Thyroid gland (tissue), 4 donors: ENCODE measurements around the gene CHST13. TPM values are rescaled to one million over a fixed set of nuclear protein-coding genes. Genes with fewer than 3 reads are reported as not detected.

Experiments
- DNase-seq, 2 donors: peaks; one replicate each; pipeline ENCODE4 v3.0.0-alpha.2; 2019
- H3K27ac ChIP-seq, 3 donors: fragments of 200-600 bp; sonication (generic); 1 replicate in 2 of 3; 2 replicates in 1 of 3; pipeline ENCODE4 v1.5.1; 2016 to 2019; ENCODE audit warnings: mild to moderate bottlenecking in 1 of 3, moderate library complexity in 1 of 3
- H3K27me3 ChIP-seq: fragments of 200-600 bp; sonication (generic); one replicate; pipeline ENCODE4 v1.5.1; 2019
- H3K36me3 ChIP-seq, 2 donors: fragments of 200-600 bp; sonication (generic); one replicate each; pipeline ENCODE4 v1.5.1; 2016 to 2019
- H3K4me1 ChIP-seq, 2 donors: fragments of 200-600 bp; sonication (generic); one replicate each; pipeline ENCODE4 v1.5.1; 2017 to 2019
- H3K4me3 ChIP-seq, 3 donors: fragments of 200-600 bp; sonication (generic); replicated peaks in 1 of 3; 1 replicate in 2 of 3; 2 replicates in 1 of 3; pipeline ENCODE4 v1.5.1; 2016; ENCODE audit warnings: mild to moderate bottlenecking in 1 of 3
- H3K9me3 ChIP-seq: fragments of 200-600 bp; sonication (generic); one replicate; pipeline ENCODE4 v1.5.1; 2017
- CTCF ChIP-seq, 6 experiments: fragments of 200-600 bp in 3 of 6; fragments of 450-650 bp in 3 of 6; sonication (generic) in 3 of 6; IDR thresholded peaks; one replicate each; pipeline ENCODE4 v1.5.1; 2016 to 2019; ENCODE audit warnings: antibody characterized with exemption in 6 of 6, mild to moderate bottlenecking in 2 of 6, inconsistent platforms in 1 of 6, moderate library complexity in 1 of 6
- POLR2A ChIP-seq, 2 donors: fragments of 450-650 bp; IDR thresholded peaks; one replicate each; pipeline ENCODE4 v1.6.1; 2017; ENCODE audit warnings: antibody characterized with exemption in 2 of 2, mild to moderate bottlenecking in 2 of 2, moderate library complexity in 1 of 2
- WGBS, 2 donors: methylation state at CpG; one replicate each; pipeline ENCODE4 v1.1.5; 2017; 5-methylcytosine and 5-hydroxymethylcytosine counted together
- intact Hi-C: fragments of 100-400 bp; cut with DNase I; formaldehyde crosslinking; loops from one replicate; pipeline ENCODE4 v1.15.1; 2023
- total RNA-seq, 4 donors: library from RNA; depleted of rRNA; stranded (reverse); fragments of >200 nt; gene quantifications; one replicate each; pipeline ENCODE4 v1.2.3, GENCODE V29; 2016

CHST13 gene
- total RNA-seq, 4 donors from 2014 or later, result 0.13 to 0.56 TPM; not detected in 2

- Histone ChIP-seq H3K4me1 (no peaks in the 10 kb centered on the region), H3K27me3 (no peaks in the 10 kb centered on the region), H3K4me3 (no peak overlapping the region), H3K9me3 (no peaks in the 10 kb centered on the region), H3K27ac (no peak overlapping the region), H3K36me3 (no peaks in the 10 kb centered on the region)
- DNase-seq, result no peak
- WGBS, 2 donors, result 46 to 67% methylated on average over 7 to 9 of the region's 10 CpGs
- TF ChIP-seq POLR2A (IDR thresholded peaks at IDR 0.05), result no peak
- no peak for TF ChIP-seq CTCF (IDR thresholded peaks at IDR 0.05)
- intact Hi-C loops, result no loop called here
Measured at GRCh38 chr3:126567696-126568438, 43.9 kb downstream of the CHST13 start.

- Histone ChIP-seq H3K36me3 (no peaks in the 10 kb centered on the region), H3K9me3 (no peaks in the 10 kb centered on the region), H3K4me1 (no peaks in the 10 kb centered on the region), H3K27ac (no peak overlapping the region), H3K27me3 (no peaks in the 10 kb centered on the region), H3K4me3 (no peak overlapping the region)
- intact Hi-C loops, result no loop called here
- TF ChIP-seq CTCF (IDR thresholded peaks at IDR 0.05) (no peak), POLR2A (IDR thresholded peaks at IDR 0.05) (no peak)
- no peak for DNase-seq
- 81 to 100% methylated on average over 2 of the region's 3 CpGs for WGBS, 2 donors
Measured at GRCh38 chr3:126568776-126569342, 44.9 kb downstream of the CHST13 start.

- H3K9me3 ChIP-seq, result no peaks in the 10 kb centered on the region
- H3K4me3 ChIP-seq, result no peak overlapping the region
- no peaks in the 10 kb centered on the region for H3K36me3 ChIP-seq
- intact Hi-C loops, result no loop called here
- DNase-seq, result no peak
- WGBS, 2 donors, result 85 to 98% methylated on average over 8 to 9 of the region's 9 CpGs
- no peaks in the 10 kb centered on the region for H3K4me1 ChIP-seq
- no peak overlapping the region for H3K27ac ChIP-seq
- H3K27me3 ChIP-seq, result no peaks in the 10 kb centered on the region
- no peak for TF ChIP-seq POLR2A (IDR thresholded peaks at IDR 0.05)
- TF ChIP-seq CTCF (IDR thresholded peaks at IDR 0.05), result no peak
Measured at GRCh38 chr3:126569390-126569975, 45.5 kb downstream of the CHST13 start.

- intact Hi-C loops, result no loop called here
- Histone ChIP-seq H3K27me3 (no peaks in the 10 kb centered on the region), H3K9me3 (no peaks in the 10 kb centered on the region), H3K27ac (no peak overlapping the region), H3K4me1 (no peaks in the 10 kb centered on the region), H3K36me3 (no peaks in the 10 kb centered on the region), H3K4me3 (no peak overlapping the region)
- TF ChIP-seq POLR2A (IDR thresholded peaks at IDR 0.05), result no peak
- TF ChIP-seq CTCF (IDR thresholded peaks at IDR 0.05), result no peak
- 42 to 80% methylated on average over 2 to 5 of the region's 6 CpGs for WGBS, 2 donors
- no peak for DNase-seq
Measured at GRCh38 chr3:126570103-126570541, 46.2 kb downstream of the CHST13 start.

GRCh38 chr3:126571078-126571477 lies 47.1 kb downstream of the CHST13 start:
- Histone ChIP-seq H3K36me3 (no peaks in the 10 kb centered on the region), H3K27ac (no peak overlapping the region), H3K27me3 (no peaks in the 10 kb centered on the region), H3K4me1 (no peaks in the 10 kb centered on the region), H3K9me3 (no peaks in the 10 kb centered on the region), H3K4me3 (no peak overlapping the region)
- TF ChIP-seq POLR2A (IDR thresholded peaks at IDR 0.05) (no peak), CTCF (IDR thresholded peaks at IDR 0.05) (no peak)
- DNase-seq, result no peak
- 89 to 94% methylated on average over 7 of the region's 7 CpGs for WGBS, 2 donors
- intact Hi-C loops, result no loop called here
